ENCODE data around the gene RHOT2. TPM values are rescaled to one million over a fixed set of nuclear protein-coding genes. Genes with fewer than 3 reads are reported as not detected.

RHOT2 gene
- total RNA-seq (2014; rRNA removed; shearing (Covaris generic)), result 25.7 and 38.5 TPM in 2 replicates

DNA sequence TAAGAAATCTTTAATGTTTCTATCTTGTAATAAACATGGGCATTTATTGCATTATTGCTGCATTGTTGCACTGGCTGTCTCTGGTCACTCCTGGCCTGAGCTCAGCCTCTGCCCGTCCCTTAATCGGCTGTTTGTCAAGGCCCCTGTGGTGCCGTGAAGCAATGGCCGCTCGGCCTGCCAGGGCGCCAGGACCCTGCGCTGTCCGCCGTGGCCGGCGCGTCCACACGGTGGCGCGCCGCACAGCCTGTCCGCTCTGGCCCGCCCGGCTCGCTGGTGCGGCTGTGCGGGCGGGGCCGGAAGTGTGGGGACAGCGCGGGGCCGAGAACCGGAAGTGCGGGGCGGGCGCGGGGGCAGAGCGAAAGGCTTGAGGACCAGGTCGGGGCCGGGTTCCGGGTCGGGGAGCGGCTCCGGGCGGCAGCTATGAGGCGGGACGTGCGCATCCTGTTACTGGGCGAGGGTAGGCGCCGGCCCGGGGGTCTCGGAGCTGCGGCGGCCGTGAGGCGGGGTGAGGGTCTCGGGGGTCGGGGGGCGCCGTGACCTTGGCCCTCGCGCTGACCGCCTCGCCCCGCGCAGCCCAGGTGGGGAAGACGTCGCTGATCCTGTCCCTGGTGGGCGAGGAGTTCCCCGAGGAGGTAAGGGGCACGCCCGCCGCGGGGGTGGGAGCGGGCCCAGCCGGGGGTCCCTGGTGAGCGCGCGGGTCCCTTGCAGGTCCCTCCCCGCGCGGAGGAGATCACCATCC, at the start of gene RHOT2:
TSS of gene RHOT2 (plus strand) at position 353 of the 739 bp plus-strand sequence. CDS start at position 421, 68 bp downstream.
- DNase-seq (ENCODE audit: low read depth), result peak; percentile 88

DNA sequence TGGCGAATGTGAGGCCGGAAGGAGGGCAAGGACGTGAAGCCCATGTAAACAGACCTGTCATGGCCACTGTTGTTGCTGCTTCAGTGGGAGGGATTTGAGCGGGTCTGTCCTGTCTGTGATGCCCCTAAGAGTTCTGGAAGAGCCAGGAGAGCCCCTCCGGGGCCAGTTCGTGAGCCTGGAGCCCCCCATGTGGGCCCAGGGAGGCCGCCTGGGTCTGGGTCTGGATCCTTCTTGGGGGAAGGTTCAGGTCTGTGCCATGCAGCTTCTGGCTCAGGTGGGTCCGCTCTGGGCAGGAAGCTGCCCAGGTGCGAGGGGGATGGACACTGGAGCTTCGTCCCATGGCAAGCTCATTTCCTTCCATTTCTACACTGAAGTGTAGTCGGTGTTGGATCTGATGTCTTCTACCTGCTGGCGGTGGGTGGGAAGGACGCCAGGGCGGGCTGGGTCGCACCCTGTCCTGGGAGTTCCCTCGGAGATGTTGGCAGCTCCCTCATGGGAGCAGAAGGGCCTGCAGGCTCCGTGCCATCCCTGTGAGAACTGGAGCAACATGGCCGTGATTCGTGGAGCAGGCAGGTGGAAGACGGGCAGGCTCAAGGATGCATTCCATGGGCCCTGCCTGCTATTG, 48.3 kb upstream of the RHOT2 start:
- no peak for DNase-seq (ENCODE audit: low read depth)

DNA sequence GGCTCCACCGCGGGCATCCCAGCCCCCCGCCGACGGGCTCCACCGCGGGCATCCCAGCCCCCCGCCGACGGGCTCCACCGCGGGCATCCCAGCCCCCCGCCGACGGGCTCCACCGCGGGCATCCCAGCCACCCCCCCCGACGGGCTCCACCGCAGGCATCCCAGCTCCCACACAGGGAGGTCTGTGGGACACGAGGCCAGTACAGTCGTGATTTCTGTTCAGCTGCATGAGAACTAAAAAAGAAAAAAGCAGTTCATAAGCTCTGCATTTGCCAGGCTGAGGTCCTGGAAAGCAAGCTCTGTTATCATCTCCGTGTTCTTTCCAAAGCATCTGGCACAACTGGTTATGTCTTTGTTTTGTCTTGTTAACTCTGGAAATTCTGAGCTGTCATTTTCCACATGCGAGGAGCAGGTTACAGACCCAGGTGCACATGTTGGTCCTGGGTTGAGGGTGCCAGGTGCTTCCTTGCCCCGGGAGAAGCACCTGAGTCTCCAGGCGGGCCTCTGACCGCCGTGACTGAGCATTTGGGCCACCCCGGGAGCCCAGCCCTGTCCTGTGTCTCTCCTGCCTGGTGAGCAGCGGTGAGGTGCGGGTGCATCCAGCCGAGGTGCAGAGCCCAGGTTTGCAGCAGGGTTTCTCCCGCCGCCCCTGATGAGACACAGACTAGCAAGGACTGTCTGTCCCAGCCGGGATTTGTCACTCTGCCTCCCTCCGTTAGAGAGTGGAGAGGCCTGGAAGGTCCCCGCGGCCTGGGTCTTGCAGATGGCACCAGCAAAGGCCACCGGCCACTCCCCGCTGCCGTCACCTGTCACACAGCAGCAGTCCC, 47.0 kb upstream of the RHOT2 start:
- DNase-seq (ENCODE audit: low read depth), result no peak

DNA sequence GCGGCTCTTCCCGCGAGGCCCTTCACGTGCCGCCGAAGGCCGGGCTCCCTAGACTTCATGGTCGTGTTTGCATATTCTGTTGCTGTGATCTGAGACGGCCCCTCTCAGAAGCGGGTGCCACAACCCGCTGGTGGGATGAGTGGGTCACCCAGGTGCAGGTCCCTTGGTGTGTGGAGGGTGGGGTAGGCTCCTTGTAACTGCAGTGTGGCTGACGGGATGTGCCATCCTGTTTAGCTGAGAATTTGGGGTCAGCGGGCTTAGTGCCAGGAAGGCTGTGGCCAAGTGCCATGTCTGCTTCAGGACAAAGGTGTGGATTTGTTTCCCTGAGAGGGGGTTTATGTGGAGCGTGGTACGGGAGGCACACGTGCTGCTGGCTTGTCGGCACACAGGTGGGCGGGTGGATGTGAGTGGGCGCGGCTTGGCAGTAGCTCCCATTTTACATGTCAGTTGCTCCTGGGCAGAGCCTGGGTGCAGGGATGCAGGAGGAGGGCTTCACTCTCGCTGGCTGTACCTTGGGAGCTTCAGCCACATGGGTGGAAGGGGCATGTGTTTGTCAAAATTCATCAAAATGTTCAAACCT, 46.3 kb upstream of the RHOT2 start:
- DNase-seq (ENCODE audit: low read depth), result no peak

DNA sequence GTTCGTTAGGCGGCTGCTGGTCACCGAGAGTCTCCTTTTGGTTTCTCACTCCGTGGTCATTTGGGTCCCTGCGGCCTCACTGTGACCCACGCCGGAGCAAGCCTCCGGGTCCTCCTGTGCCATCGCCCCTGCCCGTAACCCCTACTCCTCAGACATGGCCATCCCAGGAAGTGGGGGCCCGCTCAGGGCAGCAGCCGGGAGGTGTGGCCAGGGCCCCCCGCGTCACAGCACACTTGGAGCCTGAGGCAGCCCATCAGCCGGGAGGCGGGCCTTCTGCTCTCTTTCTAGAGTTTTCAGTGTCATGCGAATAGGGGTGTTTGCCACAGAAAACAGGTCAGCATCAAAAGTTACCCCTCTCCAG, 45.0 kb upstream of the RHOT2 start:
- no peak for DNase-seq (ENCODE audit: low read depth)

DNA sequence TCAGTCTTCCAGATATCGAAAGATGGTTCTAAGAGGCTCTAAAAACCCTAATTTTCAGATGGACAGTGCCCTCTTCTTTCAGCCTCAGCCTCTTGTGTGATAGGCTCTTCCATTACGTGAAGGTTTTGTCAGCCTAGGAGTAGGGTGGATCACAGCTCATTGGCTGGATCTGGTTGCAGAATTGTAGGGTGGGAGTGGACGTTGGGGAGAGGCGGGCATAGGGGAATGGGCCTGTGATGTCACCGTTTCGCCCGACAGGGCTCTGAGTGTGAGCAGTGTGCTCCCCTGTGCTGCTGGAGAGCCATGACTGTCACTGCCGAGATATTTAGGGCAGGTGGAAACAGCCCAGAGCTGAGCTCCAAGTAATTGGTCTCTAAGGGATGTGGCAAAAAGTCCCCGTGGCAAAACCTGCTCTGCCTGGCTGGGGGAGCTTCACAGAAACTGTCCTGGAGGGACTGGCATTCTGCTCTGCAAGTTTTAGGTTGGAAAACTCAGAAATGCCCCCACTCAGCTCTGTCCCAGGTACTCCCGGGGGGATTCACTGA, 43.3 kb upstream of the RHOT2 start:
- DNase-seq (ENCODE audit: low read depth), result no peak

DNA sequence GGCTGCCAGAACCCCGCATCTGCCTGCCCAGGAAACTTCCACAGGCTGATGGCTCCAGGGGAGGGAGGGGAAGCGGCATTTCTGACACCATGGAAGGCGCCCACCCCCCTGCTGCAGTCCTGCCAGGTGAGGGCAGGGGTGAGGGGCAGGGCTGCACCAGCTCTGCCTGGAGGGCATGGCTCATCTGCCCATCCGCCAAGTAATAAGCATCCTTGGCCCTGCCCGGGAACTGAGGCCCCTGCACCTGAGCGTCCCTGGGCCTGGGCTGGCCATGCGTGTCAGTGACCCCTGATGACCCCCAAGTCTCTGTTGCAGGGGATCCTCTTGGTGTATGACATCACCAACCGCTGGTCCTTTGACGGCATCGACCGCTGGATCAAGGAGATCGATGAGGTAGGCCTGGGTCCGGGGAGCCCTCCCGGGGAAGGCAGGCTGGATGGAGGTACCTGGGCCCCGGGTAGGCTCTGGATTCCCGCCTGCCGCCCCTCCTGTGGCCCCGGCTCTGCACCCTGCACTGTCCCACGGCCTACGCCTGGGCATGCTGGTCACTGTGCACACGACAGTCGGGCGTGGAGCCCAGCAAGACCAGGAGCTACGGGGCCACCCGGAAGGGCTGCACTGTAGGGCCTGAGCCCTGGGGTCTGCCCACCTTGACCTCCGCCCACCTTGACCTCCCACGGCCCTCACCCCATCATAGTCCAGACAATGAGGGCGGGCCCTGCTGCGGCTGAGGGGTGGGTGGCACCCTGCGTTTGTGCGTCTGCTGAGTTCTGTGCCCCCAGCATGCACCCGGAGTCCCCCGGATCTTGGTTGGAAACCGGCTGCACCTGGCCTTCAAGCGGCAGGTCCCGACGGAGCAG, 42.6 kb upstream of the RHOT2 start:
- no peak for DNase-seq (ENCODE audit: low read depth)

DNA sequence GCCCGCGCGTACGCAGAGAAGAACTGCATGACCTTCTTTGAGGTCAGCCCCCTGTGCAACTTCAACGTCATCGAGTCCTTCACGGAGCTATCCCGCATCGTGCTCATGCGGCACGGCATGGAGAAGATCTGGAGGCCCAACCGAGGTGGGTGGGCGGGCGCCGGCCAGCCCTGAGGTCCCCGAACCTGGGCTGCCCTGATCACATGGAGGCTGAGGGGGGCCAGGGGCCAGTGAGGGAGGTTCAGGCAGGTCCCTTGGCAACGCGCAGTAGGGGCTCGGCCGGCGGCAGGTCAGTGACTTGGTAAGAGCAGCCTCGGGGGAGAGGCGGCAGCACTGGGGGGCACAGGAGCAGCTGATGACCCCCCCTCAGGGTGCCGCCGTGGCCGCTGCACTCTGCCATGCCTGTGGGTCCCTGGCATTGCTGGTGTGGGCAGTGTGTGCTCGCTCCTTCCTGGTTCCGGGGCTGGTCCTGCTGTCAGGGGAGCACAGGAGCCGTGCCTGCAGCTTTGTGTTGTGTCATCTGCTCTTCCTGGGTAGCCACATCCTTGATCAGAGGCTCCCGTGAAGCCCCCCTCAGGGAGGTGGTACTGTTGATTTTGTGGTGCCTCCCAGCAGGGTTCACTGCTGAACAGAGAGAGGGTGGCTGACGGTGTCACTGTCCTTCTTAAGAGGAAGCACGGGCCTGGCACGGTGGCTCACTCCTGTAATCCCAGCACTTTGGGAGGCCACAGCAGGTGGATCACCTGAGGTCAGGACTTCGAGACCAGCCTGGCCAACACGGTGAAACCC, 41.8 kb upstream of the RHOT2 start:
- no peak for DNase-seq (ENCODE audit: low read depth)

DNA sequence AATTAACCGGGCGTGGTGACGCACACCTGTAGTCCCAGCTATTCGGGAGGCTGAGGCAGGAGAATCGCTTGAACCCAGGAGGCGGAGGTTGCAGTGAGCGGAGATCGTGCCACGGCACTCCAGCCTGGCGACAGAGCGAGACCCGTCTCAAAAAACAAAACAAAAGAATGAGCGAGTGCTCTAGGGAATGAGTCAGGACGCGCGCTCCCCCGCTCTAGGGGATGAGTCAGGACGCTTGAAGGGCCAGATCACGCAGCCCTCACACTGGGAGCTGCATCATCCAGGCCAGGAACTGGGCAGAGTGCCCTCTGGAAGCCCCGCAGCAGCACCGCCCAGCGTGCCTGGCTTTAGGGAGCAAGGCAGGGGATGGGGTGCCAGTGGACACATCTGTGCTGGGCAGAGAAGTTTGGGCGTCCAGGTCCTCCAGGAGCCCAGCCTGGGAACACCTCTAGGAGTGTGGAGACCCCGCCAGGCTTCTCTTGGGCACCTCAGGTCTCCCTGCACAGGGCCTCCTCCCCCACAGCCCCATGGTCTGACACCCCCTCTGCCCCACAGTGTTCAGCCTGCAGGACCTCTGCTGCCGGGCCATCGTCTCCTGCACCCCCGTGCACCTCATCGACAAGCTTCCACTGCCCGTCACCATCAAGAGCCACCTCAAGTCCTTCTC, 41.0 kb upstream of the RHOT2 start:
- peak; percentile 98 for DNase-seq (ENCODE audit: low read depth)

DNA sequence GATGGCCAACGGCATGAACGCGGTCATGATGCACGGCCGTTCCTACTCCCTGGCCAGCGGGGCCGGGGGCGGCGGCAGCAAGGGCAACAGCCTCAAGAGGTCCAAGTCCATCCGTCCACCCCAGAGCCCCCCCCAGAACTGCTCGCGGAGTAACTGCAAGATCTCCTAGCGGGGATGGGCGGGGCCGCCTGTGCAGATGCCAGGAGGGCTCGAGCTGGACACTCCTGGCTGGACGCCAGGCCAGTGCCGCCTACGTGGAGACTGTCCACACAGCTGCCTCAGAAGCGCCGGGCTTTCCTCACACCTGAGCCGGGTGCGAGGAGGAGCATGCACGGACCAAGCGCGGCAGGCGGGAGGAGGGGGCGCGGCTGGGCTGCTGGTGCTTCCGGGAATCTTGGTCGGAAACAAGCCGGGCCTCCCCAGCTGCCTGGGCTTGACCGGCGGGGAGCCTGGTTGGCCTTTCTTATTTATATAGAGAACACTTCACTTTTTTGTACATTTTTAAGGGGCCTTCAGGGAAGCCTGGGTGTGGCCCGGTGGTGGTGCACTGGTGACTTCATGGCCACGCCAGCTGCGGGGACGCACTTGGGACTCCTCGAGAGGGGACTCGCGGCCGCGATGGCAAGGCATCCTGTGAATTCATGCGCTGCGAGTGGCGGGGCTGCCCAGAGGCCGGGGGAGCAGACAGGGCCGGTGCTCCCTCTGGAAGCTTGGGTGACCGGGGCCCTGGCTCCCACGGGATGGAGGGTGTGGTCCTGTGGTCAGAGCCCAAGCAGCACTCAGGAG, 40.3 kb upstream of the RHOT2 start:
- peak; percentile 36 for DNase-seq (ENCODE audit: low read depth)

DNA sequence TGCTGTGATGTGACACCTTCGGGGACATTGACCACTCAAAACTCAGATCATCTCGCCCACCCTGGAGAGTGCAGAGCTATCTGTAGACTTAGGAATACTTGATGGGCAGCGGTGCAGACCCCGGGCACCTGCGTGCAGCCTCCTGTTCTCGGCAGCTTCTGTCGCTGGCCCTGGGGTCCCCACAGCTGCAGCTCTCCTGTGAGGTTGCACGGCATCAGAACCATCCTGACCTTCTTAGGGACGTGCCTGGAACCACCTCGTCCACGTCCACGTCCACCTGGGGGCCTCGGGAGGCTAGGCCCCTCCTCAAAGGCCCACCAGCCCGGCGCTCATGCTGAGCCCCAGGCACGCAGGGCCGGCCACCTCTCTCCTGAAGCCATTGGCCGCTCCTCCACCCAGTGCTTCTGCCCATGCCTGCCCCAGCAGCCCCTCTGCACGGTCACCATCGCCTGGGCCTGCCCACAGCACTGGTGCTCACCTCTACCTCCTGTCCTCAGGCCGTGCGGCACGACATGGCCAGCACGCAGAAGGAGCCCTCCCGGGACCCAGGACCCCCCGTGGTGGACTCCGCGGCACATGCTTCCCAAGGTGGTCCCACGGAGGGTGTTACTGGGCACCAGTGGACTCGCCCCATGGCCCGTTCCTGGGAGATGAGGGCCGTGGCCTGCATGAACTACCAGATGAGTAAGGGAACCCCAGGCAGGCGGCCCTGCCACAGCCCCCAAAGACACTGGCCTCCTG, 39.4 kb upstream of the RHOT2 start:
- DNase-seq (ENCODE audit: low read depth), result no peak

DNA sequence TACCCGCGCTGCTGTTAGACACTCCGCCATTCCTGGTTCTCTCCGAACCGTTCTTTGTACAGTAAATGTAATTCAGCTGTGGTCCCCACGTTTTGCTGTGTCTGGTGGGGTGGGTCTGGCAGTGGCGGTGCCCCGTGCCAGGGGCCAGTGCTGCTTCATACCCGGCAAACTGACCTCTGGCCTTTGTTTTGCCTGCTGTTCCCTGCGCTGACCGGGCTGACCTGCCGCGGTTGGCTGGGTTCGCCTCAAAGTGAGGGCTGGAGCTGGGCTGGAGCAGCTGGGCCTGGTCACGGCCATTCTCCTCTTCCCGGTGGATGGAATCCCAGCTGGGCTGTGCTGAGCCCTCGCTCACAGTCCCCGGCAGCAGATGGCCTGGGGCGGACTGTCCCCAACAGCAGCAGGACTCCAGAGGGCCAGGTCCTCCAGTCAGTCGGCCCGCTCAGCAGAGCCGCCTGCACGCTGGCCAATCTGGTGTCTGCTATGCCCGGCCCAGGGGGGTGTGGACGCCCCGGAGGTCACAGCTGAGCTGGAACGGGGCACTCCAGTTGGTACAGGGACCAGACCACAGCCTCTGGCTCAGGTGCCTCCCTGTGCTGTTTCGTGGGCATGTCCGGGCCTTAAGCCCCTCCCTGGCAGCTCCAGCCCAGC, 38.6 kb upstream of the RHOT2 start:
- no peak for DNase-seq (ENCODE audit: low read depth)

DNA sequence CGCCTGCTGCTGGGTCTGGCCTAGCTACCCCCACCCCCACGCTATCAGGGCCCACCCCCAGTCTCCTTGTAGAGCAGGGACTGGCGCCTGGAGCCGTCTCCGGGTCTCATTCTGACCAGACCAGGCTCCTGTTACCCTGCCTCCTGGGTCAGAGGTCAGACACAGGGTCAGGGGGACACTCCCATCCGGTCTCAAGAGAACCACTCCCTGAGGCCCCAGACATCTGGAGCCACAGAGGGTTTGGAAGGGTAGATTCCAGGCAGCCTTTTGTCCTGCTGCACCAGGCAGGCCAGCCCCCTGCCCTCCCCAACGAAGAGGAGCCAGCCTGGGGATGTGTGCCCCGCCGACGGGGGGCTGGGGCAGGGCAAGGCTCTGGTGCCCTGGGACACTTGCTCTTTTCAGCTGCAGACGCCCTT, 38.1 kb upstream of the RHOT2 start:
- no peak for DNase-seq (ENCODE audit: low read depth)

DNA sequence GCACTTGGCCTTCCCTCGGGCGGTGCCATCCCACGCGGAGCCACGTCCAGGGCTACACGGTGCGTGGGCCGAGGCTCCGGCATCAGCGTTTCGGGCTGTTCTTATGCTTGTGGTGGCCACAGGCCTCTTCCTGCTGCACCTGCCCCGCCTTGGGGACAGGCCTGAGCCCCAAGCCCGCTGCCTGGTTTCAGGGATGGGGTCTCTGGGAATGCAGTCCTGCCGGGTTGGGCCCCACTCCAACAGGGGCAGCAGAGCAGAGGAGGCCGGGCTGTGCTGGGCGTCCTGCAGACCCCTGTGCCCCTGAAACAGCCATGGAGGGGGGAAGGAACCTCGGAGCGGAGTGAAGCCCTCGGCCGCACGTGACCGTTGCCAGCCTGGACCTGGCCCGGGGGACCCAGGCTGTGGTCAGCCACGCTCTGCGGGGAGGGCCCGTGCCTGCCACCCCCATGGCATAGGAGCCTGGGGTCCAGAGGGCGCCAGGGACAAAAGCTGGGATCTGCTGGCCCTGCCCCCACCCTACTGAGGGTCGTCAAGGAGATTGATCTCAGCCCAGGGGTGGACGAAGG, 37.6 kb upstream of the RHOT2 start:
- no peak for DNase-seq (ENCODE audit: low read depth)

DNA sequence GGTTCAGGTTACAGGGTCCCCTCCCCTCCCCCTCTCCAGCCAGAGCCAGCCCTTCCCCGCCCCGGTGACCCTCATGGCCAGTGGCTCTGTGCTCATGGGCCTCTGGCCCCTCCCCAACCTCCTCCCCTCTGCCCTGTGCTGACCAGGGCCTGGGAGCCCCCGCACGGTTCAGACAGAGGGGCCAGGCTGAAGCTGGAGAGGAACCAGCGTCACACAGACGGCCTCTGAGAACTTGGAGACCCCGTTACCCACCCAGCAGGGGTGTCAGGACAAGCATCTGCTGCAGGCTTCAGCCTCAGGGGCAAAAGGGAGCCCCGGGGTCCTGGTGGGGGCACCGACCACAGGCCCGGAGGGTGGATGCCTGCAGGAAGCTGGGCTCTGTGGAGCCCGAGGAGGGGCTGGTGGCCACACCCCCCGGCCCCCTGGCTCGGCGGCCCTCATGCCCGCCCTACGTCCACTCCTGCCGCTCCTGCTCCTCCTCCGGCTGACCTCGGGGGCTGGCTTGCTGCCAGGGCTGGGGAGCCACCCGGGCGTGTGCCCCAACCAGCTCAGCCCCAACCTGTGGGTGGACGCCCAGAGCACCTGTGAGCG, 37.0 kb upstream of the RHOT2 start, which contains the start of gene WFIKKN1:
TSS of gene WFIKKN1 (plus strand) at position 171 of the 591 bp plus-strand sequence. CDS start at position 440, 269 bp downstream.
- DNase-seq (ENCODE audit: low read depth), result no peak

DNA sequence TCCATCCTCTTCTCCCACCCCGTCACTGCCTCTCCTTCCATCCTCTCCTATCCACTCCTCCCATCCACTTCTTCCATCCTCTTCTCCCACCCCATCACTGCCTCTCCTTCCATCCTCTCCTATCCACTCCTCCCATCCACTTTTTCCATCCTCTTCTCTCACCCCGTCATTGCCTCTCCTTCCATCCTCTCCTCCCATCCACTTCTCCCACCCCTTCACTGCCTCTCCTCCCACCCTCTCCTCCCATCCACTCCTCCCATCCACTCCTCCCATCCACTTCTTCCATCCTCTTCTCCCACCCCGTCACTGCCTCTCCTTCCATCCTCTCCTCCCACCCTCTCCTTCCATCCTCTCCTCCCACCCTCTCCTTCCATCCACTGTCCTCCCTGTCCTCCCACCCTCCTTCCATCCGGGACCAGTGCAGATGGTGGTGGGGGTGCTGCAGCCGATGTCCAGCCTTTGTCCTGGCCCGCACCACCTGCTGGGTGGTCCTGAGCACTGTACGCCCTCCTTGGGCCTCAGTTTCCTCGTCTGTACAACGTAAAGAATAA, 36.0 kb upstream of the RHOT2 start:
- DNase-seq (ENCODE audit: low read depth), result no peak

All from M059J (cell line).